ENCODE results near the gene LNPK. TPM values are rescaled to one million over a fixed set of nuclear protein-coding genes. Genes with fewer than 3 reads are reported as not detected.
A peak's percentile ranks its signal among the peaks of the same experiment; 100 is the strongest.
"Not testable (repeated sequence)": the region's sequence is repeated elsewhere in the genome, so short reads cannot be mapped to it uniquely, and the experiment has no call there.

The LNPK gene
- total RNA-seq, 1 experiment from 2014 or later: 10.3 TPM

DNA sequence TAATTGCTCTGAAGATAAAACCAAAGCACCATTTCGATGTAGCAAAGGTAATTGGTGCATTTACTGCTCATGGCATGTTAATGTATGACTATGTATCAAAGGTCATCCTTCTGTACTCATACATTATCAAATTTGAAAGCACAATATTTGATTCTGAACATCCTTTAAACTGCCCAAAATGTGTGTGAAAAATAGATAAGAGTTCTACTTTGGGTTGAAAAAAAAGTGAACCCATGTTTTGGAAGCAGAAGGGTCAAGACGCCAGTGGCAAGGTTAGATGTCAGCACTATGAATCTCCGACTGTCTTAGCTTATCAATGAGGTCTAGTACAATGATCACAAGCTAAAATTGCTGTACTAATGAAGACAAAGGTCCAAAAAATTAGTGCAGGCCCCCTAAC, 83.1 kb downstream of the LNPK start (continued):
- TF ChIP-seq, protein P1, sequence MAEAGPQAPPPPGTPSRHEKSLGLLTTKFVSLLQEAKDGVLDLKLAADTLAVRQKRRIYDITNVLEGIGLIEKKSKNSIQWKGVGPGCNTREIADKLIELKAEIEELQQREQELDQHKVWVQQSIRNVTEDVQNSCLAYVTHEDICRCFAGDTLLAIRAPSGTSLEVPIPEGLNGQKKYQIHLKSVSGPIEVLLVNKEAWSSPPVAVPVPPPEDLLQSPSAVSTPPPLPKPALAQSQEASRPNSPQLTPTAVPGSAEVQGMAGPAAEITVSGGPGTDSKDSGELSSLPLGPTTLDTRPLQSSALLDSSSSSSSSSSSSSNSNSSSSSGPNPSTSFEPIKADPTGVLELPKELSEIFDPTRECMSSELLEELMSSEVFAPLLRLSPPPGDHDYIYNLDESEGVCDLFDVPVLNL (CRISPR knock-in tag; IDR thresholded peaks at IDR 0.05; ENCODE audit: borderline replicate concordance, low read depth): no peak
- TF ChIP-seq KAT7 (CRISPR knock-in tag; IDR thresholded peaks at IDR 0.05; ENCODE audit: borderline replicate concordance) (no peak), NFE2L1 (CRISPR knock-in tag; IDR thresholded peaks at IDR 0.05) (no peak)
- TF ChIP-seq, protein P2, sequence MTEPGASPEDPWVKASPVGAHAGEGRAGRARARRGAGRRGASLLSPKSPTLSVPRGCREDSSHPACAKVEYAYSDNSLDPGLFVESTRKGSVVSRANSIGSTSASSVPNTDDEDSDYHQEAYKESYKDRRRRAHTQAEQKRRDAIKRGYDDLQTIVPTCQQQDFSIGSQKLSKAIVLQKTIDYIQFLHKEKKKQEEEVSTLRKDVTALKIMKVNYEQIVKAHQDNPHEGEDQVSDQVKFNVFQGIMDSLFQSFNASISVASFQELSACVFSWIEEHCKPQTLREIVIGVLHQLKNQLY (CRISPR knock-in tag; IDR thresholded peaks at IDR 0.05): no peak

DNA sequence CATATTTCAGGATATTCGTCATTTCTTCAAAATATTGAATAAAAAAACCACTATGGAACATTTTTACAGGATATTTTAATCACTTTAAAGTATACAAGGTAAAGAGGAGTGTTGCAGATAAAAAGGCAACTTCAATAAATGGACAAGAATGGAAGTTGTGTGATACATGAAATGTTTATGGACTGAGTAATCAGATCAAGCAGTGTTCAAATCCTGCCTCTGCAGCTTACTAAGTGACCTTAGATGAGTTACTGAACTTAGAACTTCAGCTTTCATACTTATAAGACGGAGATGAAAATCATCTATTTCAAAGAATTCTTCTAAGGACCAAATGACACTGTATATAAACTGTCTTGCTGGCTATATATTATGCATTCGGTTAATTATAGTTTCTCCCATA, 87.2 kb downstream of the LNPK start:
- TF ChIP-seq, protein P3, sequence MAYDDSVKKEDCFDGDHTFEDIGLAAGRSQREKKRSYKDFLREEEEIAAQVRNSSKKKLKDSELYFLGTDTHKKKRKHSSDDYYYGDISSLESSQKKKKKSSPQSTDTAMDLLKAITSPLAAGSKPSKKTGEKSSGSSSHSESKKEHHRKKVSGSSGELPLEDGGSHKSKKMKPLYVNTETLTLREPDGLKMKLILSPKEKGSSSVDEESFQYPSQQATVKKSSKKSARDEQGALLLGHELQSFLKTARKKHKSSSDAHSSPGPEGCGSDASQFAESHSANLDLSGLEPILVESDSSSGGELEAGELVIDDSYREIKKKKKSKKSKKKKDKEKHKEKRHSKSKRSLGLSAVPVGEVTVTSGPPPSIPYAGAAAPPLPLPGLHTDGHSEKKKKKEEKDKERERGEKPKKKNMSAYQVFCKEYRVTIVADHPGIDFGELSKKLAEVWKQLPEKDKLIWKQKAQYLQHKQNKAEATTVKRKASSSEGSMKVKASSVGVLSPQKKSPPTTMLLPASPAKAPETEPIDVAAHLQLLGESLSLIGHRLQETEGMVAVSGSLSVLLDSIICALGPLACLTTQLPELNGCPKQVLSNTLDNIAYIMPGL (CRISPR knock-in tag; IDR thresholded peaks at IDR 0.05): no peak
- TF ChIP-seq, protein P4, sequence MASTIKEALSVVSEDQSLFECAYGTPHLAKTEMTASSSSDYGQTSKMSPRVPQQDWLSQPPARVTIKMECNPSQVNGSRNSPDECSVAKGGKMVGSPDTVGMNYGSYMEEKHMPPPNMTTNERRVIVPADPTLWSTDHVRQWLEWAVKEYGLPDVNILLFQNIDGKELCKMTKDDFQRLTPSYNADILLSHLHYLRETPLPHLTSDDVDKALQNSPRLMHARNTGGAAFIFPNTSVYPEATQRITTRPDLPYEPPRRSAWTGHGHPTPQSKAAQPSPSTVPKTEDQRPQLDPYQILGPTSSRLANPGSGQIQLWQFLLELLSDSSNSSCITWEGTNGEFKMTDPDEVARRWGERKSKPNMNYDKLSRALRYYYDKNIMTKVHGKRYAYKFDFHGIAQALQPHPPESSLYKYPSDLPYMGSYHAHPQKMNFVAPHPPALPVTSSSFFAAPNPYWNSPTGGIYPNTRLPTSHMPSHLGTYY (CRISPR knock-in tag; IDR thresholded peaks at IDR 0.05): no peak
- TF ChIP-seq, protein P2 (CRISPR knock-in tag; IDR thresholded peaks at IDR 0.05): no peak
- TF ChIP-seq ZNF671 (CRISPR knock-in tag; IDR thresholded peaks at IDR 0.05): no peak
- ChIA-PET CTCF (interaction anchor here (0.8 kb wide), 1 partner anchor 31 kb away, joined by 3 read pairs; no protein-coding TSS in a partner anchor), POLR2A (no interaction called here)
- Mint-ChIP-seq H3K9me3 (peaks cover 11% of the 10 kb centered on the region), H3K4me3 (no peak overlapping the region), H3K4me1 (no peaks in the 10 kb centered on the region), H3K27me3 (ENCODE audit: low read depth) (no peaks in the 10 kb centered on the region; the same call in 1 of the 2 replicates), H3K27ac (no peak overlapping the region), H3K36me3 (peaks cover 6% of the 10 kb centered on the region; the same call in 1 of the 2 replicates)
- ATAC-seq: no peak
- DNase-seq (ENCODE audit: low spot score): no peak

DNA sequence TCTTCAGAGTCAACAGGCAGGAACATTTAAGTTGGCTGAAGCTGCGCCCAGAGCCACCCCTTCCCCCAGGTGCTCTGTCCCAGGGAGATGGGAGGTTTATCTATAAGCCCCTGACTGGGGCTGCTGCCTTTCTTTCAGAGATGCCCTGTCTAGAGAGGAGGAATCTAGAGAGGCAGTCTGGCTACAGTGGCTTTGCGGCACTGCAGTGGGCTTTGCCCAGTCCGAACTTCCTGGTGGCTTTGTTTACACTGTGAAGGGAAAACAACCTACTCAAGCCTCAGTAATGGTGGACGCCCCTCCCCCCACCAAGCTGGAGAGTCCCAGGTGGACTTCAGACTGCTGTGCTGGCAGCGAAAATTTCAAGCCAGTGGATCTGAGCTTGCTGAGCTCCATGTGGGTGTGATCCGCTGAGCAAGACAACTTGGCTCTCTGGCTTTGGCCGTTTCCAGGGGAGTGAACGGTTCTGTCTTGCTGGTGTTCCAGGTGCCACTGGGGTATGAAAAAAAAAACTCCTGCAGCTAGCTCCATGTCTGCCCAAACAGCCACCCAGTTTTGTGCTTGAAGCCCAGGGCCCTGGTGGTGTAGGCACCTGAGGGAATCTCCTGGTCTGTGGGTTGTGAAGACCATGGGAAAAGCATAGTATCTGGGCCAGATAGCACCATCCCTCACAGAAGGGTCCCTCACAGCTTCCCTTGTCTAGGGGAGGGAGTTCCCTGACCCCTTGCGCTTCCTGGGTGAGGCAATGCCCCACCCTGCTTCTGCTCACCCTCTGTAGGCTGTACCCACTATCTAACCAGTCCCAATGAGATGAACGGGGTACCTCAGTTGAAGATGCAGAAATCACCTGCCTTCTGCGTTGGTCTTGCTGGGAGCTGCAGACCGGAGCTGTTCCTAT, 88.0 kb downstream of the LNPK start:
- H3K4me3 Mint-ChIP-seq: not testable (repeated sequence)
- CTCF ChIA-PET: interaction anchor here (0.8 kb wide), 1 partner anchor 30 kb away, joined by 3 read pairs; no protein-coding TSS in a partner anchor

DNA sequence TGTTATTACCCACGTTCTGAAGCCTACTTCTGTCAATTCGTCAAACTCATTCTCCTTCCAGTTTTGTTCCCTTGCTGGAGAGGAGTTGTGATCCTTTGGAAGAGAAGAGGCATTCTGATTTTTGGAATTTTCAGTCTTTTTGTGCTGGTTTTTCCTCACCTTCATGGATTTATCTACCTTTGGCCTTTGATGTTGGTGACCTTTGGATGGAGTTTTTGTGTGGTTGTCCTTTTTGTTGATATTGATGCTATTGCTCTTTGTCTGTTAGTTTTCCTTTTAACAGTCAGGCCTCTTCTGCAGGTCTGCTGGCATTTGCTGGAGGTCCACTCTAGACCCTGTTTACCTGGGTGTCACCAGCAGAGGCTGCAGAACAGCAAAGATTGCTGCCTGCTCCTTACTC, 88.8 kb downstream of the LNPK start:
- H3K4me1 Mint-ChIP-seq; POLR2A ChIA-PET; H3K36me3 Mint-ChIP-seq; H3K4me3 Mint-ChIP-seq; DNase-seq (ENCODE audit: low spot score); ATAC-seq; H3K27me3 Mint-ChIP-seq (ENCODE audit: low read depth); CTCF ChIA-PET; H3K27ac Mint-ChIP-seq: not testable (repeated sequence)
- peaks cover 11% of the 10 kb centered on the region for H3K9me3 Mint-ChIP-seq

More for the DNA sequence above, 88.0 kb downstream of the LNPK start:
- H3K27me3 Mint-ChIP-seq (ENCODE audit: low read depth); ATAC-seq; H3K36me3 Mint-ChIP-seq; POLR2A ChIA-PET; H3K27ac Mint-ChIP-seq; H3K4me1 Mint-ChIP-seq; DNase-seq (ENCODE audit: low spot score): not testable (repeated sequence)
- 0 out of 2 replicates have a peak, but pooled peaks have one; percentile 12 for TF ChIP-seq GABPB1 (CRISPR knock-in tag; IDR thresholded peaks at IDR 0.05)
- H3K9me3 Mint-ChIP-seq: peaks cover 11% of the 10 kb centered on the region

DNA sequence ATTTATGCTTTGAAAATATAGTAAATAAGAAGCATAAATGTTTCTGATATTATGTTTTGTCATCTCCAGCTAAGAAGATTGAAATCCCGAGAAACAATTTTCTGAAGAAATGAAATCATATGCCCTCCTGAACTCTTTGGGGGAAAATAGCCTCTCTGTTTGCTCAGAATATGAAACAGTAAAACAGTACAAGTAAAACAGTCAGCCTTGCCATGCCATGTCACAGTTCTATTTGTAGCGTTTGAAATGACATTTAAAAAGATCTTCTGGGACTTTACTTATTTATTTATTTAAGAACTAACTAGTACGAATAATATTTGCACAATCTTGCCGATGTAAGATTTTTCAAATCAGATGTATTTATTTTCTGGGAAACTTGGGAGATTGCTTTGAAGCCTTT, 98.0 kb downstream of the LNPK start:
- peaks cover 14% of the 10 kb centered on the region for H3K9me3 Mint-ChIP-seq
- ATAC-seq (no peak), DNase-seq (ENCODE audit: low spot score) (no peak)
- no peak overlapping the region for H3K27ac Mint-ChIP-seq
- H3K36me3 Mint-ChIP-seq: no peaks in the 10 kb centered on the region
- no peak overlapping the region for H3K4me3 Mint-ChIP-seq
- H3K27me3 Mint-ChIP-seq (ENCODE audit: low read depth): no peaks in the 10 kb centered on the region
- no peaks in the 10 kb centered on the region for H3K4me1 Mint-ChIP-seq
- POLR2A ChIA-PET: no interaction called here
- CTCF ChIA-PET: no interaction called here
- TF ChIP-seq ZNF423 (CRISPR knock-in tag; IDR thresholded peaks at IDR 0.05) (no peak), SOX15 (CRISPR knock-in tag; IDR thresholded peaks at IDR 0.05) (no peak), EMX1 (CRISPR knock-in tag; IDR thresholded peaks at IDR 0.05) (no peak), GABPB1 (CRISPR knock-in tag; IDR thresholded peaks at IDR 0.05) (no peak)
- TF ChIP-seq, protein P5, sequence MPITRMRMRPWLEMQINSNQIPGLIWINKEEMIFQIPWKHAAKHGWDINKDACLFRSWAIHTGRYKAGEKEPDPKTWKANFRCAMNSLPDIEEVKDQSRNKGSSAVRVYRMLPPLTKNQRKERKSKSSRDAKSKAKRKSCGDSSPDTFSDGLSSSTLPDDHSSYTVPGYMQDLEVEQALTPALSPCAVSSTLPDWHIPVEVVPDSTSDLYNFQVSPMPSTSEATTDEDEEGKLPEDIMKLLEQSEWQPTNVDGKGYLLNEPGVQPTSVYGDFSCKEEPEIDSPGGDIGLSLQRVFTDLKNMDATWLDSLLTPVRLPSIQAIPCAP (CRISPR knock-in tag; IDR thresholded peaks at IDR 0.05): no peak
- TF ChIP-seq, protein P2 (CRISPR knock-in tag; IDR thresholded peaks at IDR 0.05): no peak
- TF ChIP-seq, protein P6, sequence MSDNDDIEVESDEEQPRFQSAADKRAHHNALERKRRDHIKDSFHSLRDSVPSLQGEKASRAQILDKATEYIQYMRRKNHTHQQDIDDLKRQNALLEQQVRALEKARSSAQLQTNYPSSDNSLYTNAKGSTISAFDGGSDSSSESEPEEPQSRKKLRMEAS (CRISPR knock-in tag; IDR thresholded peaks at IDR 0.05): no peak

Data from WTC11 (cell line).